HEK293T (cell line): ENCODE results near the gene PPP1CA.

Source experiments
- ARNT ChIP-seq: fragments of 450-650 bp; IDR thresholded peaks from 2 replicates; pipeline ENCODE4 v1.6.1; 2017; ENCODE audit warnings: mild to moderate bottlenecking
- BHLHE40 ChIP-seq: fragments of 450-650 bp; IDR thresholded peaks from 2 replicates; pipeline ENCODE4 v1.6.1; 2016; ENCODE audit warnings: mild to moderate bottlenecking, moderate library complexity, borderline replicate concordance
- ELF4 ChIP-seq: fragments of 450-650 bp; IDR thresholded peaks from 2 replicates; pipeline ENCODE4 v1.6.1; 2017; ENCODE audit warnings: antibody characterized with exemption
- FOXA1 ChIP-seq: fragments of 450-650 bp; IDR thresholded peaks from 2 replicates; pipeline ENCODE4 v1.6.1; 2016; ENCODE audit warnings: mild to moderate bottlenecking
- FOXK2 ChIP-seq: fragments of 450-650 bp; IDR thresholded peaks from 2 replicates; pipeline ENCODE4 v1.6.1; 2016; ENCODE audit warnings: mild to moderate bottlenecking
- FOXM1 ChIP-seq: fragments of 450-650 bp; IDR thresholded peaks from 2 replicates; pipeline ENCODE4 v1.6.1; 2017; ENCODE audit warnings: mild to moderate bottlenecking, borderline replicate concordance
- HDGF ChIP-seq: fragments of 450-650 bp; IDR thresholded peaks from 2 replicates; pipeline ENCODE4 v1.6.1; 2017; ENCODE audit warnings: antibody characterized with exemption, borderline replicate concordance
- LEF1 ChIP-seq: fragments of 450-650 bp; IDR thresholded peaks from 2 replicates; pipeline ENCODE4 v1.6.1; 2017; ENCODE audit warnings: mild to moderate bottlenecking, borderline replicate concordance
- NFRKB ChIP-seq: fragments of 450-650 bp; IDR thresholded peaks from 2 replicates; pipeline ENCODE4 v1.6.1; 2016; ENCODE audit warnings: mild to moderate bottlenecking, moderate library complexity
- PKNOX1 ChIP-seq: fragments of 450-650 bp; IDR thresholded peaks from 2 replicates; pipeline ENCODE4 v1.6.1; 2016
- SP1 ChIP-seq: fragments of 450-650 bp; IDR thresholded peaks from 2 replicates; pipeline ENCODE4 v1.6.1; 2017
- SUZ12 ChIP-seq: fragments of 450-650 bp; IDR thresholded peaks from 2 replicates; pipeline ENCODE4 v1.6.1; 2016; ENCODE audit warnings: mild to moderate bottlenecking
- TARDBP ChIP-seq: fragments of 450-650 bp; IDR thresholded peaks from 2 replicates; pipeline ENCODE4 v1.6.1; 2016
- ZNF384 ChIP-seq: fragments of 450-650 bp; IDR thresholded peaks from 2 replicates; pipeline ENCODE4 v1.6.1; 2016

GRCh38 chr11:67423891-67424613 is 22.4 kb upstream of the PPP1CA start:
- TF ChIP-seq SUZ12 (no peak), ELF4 (no peak), SP1 (no peak), ARNT (no peak), FOXA1 (no peak), BHLHE40 (no peak), FOXM1 (no peak), HDGF (no peak), ZNF384 (no peak), NFRKB (no peak), TARDBP (no peak), LEF1 (no peak), FOXK2 (no peak), PKNOX1 (no peak)
